Activated naive CD4-positive, alpha-beta T cell (primary cell): ENCODE measurements around the gene BCL6B.
A peak's percentile ranks its signal among the peaks of the same experiment; 100 is the strongest.

Experiments used
- DNase-seq, 4 experiments: peaks; one replicate each; lab custom pipeline; 2025; lab: John Stamatoyannopoulos, UW

BCL6B gene

GRCh38 chr17:7010523-7010922 lies 12.3 kb upstream of the BCL6B start:
- no peak for DNase-seq

GRCh38 chr17:7011415-7011814 lies 11.4 kb upstream of the BCL6B start:
- DNase-seq: no peak

- no peak for DNase-seq
Observed at GRCh38 chr17:7011942-7012254, 11.0 kb upstream of the BCL6B start.

GRCh38 chr17:7014261-7014994 lies 8.4 kb upstream of the BCL6B start:
- DNase-seq: peak; percentile 90 to 97 (median 94)

- DNase-seq: peak in 2 of 4 experiments; percentile 47 to 62
Observed at GRCh38 chr17:7014995-7015958, 7.6 kb upstream of the BCL6B start.

- no peak for DNase-seq
Observed at GRCh38 chr17:7016418-7016817, 6.4 kb upstream of the BCL6B start.

GRCh38 chr17:7016886-7017826 lies 5.7 kb upstream of the BCL6B start:
- no peak for DNase-seq

GRCh38 chr17:7017827-7018200 lies 5.0 kb upstream of the BCL6B start:
- DNase-seq: no peak

GRCh38 chr17:7018331-7018964 lies 4.4 kb upstream of the BCL6B start:
- no peak for DNase-seq

- no peak for DNase-seq
Observed at GRCh38 chr17:7019367-7019766, 3.5 kb upstream of the BCL6B start.

GRCh38 chr17:7019839-7020519 lies 2.9 kb upstream of the BCL6B start:
- no peak for DNase-seq

- DNase-seq: no peak
Observed at GRCh38 chr17:7020894-7021664, 1.8 kb upstream of the BCL6B start.

GRCh38 chr17:7021993-7022778 lies 664 bp upstream of the BCL6B start:
- peak; percentile 40 to 70 (median 56) for DNase-seq

GRCh38 chr17:7023576-7024401 lies 939 bp downstream of the BCL6B start:
- peak; percentile 71 to 89 (median 82) for DNase-seq

- no peak for DNase-seq
Observed at GRCh38 chr17:7024402-7024785, 1.5 kb downstream of the BCL6B start.

- no peak for DNase-seq
Observed at GRCh38 chr17:7025245-7025644, 2.4 kb downstream of the BCL6B start.

GRCh38 chr17:7026471-7027115 lies 3.7 kb downstream of the BCL6B start:
- no peak for DNase-seq

- no peak for DNase-seq
Observed at GRCh38 chr17:7027335-7027734, 4.5 kb downstream of the BCL6B start.
